NCI-H1417 treated with DMSO at 0.1 percent for 48 hours (cell line): Measurements from ENCODE around the gene C1orf87.

Source experiments
- DNase-seq: peaks from one replicate; lab custom pipeline; 2025; lab: John Stamatoyannopoulos, UW

The C1orf87 gene

GRCh38 chr1:60063561-60063960 is 10.0 kb downstream of the C1orf87 start:
- DNase-seq, result no peak

- no peak for DNase-seq
Observed at GRCh38 chr1:60059468-60059867, 14.1 kb downstream of the C1orf87 start.

- DNase-seq, result no peak
Observed at GRCh38 chr1:60055336-60055735, 18.2 kb downstream of the C1orf87 start.

GRCh38 chr1:60054374-60054773 is 19.2 kb downstream of the C1orf87 start:
- no peak for DNase-seq

GRCh38 chr1:60052601-60053000 is 21.0 kb downstream of the C1orf87 start:
- no peak for DNase-seq

- DNase-seq, result no peak
Observed at GRCh38 chr1:60051191-60051590, 22.4 kb downstream of the C1orf87 start.

- DNase-seq, result no peak
Observed at GRCh38 chr1:60049188-60049587, 24.4 kb downstream of the C1orf87 start.

GRCh38 chr1:60044881-60045280 is 28.7 kb downstream of the C1orf87 start:
- no peak for DNase-seq

GRCh38 chr1:60041783-60042182 is 31.8 kb downstream of the C1orf87 start:
- no peak for DNase-seq

- no peak for DNase-seq
Observed at GRCh38 chr1:60037669-60038068, 35.9 kb downstream of the C1orf87 start.

GRCh38 chr1:60036856-60037460 is 36.6 kb downstream of the C1orf87 start:
- no peak for DNase-seq

GRCh38 chr1:60035921-60036320 is 37.6 kb downstream of the C1orf87 start:
- DNase-seq, result no peak

- no peak for DNase-seq
Observed at GRCh38 chr1:60034999-60035398, 38.6 kb downstream of the C1orf87 start.

- no peak for DNase-seq
Observed at GRCh38 chr1:60033066-60033465, 40.5 kb downstream of the C1orf87 start.

GRCh38 chr1:60031146-60031545 is 42.4 kb downstream of the C1orf87 start:
- DNase-seq, result no peak

- DNase-seq, result no peak
Observed at GRCh38 chr1:60025552-60025951, 48.0 kb downstream of the C1orf87 start.

GRCh38 chr1:60017508-60018205 is 55.9 kb downstream of the C1orf87 start:
- DNase-seq, result no peak

- no peak for DNase-seq
Observed at GRCh38 chr1:60010690-60011089, 62.9 kb downstream of the C1orf87 start.

GRCh38 chr1:60008500-60008899 is 65.1 kb downstream of the C1orf87 start:
- DNase-seq, result no peak

- no peak for DNase-seq
Observed at GRCh38 chr1:60000625-60001024, 72.9 kb downstream of the C1orf87 start.

- DNase-seq, result no peak
Observed at GRCh38 chr1:59999746-60000145, 73.8 kb downstream of the C1orf87 start.

- no peak for DNase-seq
Observed at GRCh38 chr1:59999006-59999405, 74.6 kb downstream of the C1orf87 start.

GRCh38 chr1:59997479-59998115 is 76.0 kb downstream of the C1orf87 start:
- DNase-seq, result no peak
